ENCODE results near the gene HERPUD1.
A peak's percentile ranks its signal among the peaks of the same experiment; 100 is the strongest.
"Not testable (repeated sequence)": the region's sequence is repeated elsewhere in the genome, so short reads cannot be mapped to it uniquely, and the experiment has no call there.

Gene HERPUD1

GRCh38 chr16:56931892-56932720 lies at the start of gene HERPUD1:
TSS of gene HERPUD1 (plus strand) at chr16:56932142. CDS start at chr16:56932245, 103 bp downstream.
- H3K4me3 ChIP-seq (ENCODE audit: low read depth, low read length): peak within 1 kb of the TSS; percentile 92
- TF ChIP-seq, protein P1, sequence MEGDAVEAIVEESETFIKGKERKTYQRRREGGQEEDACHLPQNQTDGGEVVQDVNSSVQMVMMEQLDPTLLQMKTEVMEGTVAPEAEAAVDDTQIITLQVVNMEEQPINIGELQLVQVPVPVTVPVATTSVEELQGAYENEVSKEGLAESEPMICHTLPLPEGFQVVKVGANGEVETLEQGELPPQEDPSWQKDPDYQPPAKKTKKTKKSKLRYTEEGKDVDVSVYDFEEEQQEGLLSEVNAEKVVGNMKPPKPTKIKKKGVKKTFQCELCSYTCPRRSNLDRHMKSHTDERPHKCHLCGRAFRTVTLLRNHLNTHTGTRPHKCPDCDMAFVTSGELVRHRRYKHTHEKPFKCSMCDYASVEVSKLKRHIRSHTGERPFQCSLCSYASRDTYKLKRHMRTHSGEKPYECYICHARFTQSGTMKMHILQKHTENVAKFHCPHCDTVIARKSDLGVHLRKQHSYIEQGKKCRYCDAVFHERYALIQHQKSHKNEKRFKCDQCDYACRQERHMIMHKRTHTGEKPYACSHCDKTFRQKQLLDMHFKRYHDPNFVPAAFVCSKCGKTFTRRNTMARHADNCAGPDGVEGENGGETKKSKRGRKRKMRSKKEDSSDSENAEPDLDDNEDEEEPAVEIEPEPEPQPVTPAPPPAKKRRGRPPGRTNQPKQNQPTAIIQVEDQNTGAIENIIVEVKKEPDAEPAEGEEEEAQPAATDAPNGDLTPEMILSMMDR (IDR thresholded peaks at IDR 0.05; ENCODE audit: low read depth, low read length, missing control alignments): no peak
- DNase-seq (ENCODE audit: low read depth): peak; percentile 95

DNA sequence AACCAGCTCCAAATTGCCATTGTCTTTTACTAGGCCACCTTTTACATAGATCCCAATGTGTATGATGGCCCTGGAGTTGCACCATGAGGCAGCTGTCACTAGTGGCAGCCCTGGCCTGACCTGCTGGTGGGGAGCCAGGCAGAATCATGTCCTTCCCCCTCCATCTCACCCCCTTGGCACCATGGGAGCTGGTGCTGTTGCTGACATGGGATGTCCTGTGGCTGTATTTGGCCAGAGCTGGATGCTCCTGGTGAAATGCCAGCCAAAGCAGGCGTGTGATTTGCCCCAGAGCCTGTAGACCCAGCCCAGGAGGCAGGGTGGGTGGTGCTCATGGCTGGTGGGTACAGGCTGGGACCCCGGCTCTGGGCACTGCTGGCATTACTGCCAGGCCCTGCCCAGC lies 48.4 kb upstream of the HERPUD1 start:
- no peak for DNase-seq (ENCODE audit: low read depth)
- TF ChIP-seq, protein P1 (IDR thresholded peaks at IDR 0.05; ENCODE audit: low read depth, low read length, missing control alignments): no peak
- no peak overlapping the region for H3K4me3 ChIP-seq (ENCODE audit: low read depth, low read length)

GRCh38 chr16:56884026-56884582 lies 47.8 kb upstream of the HERPUD1 start:
- TF ChIP-seq, protein P1 (IDR thresholded peaks at IDR 0.05; ENCODE audit: low read depth, low read length, missing control alignments): no peak
- no peak for DNase-seq (ENCODE audit: low read depth)
- H3K4me3 ChIP-seq (ENCODE audit: low read depth, low read length): no peak overlapping the region

- not testable (repeated sequence) for DNase-seq (ENCODE audit: low read depth); H3K4me3 ChIP-seq (ENCODE audit: low read depth, low read length)
These were observed 47.0 kb upstream of the HERPUD1 start for GRCh38 chr16:56884929-56885328.

DNA sequence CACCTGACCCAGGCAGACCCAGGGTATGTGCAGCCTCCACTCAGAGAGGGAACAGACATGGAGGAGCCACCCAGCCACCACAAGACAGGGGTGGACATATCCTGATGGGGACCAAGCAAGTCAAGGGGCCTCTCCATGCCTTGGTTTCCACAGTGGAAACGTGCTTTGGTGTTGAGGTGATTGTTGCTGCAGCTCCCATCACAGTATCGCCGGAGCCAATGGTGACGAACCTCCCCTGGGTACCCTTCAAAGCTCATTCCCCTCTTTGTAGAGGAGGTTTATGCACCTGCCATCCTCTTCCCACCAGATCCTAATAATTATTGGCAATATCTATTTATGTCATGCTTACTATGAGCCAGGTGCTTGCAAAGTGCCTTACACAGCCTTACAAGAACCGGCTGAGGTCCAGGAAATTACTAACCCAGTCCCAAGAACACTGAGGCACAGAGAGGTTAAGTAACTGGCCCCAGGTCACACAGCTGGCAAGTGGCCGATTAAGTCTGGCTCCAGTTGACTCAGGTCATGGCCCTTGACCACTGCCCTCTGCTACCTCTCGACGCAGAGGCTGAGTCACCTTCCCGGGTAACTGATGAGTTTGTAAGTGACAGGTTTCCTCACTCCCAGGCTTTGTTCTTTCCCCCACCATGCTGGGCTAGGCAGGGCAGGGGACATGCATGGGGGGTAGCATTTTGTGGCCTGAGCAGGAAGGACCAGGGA lies 46.3 kb upstream of the HERPUD1 start:
- no peak overlapping the region for H3K4me3 ChIP-seq (ENCODE audit: low read depth, low read length)
- TF ChIP-seq, protein P1 (IDR thresholded peaks at IDR 0.05; ENCODE audit: low read depth, low read length, missing control alignments): no peak
- DNase-seq (ENCODE audit: low read depth): no peak

DNA sequence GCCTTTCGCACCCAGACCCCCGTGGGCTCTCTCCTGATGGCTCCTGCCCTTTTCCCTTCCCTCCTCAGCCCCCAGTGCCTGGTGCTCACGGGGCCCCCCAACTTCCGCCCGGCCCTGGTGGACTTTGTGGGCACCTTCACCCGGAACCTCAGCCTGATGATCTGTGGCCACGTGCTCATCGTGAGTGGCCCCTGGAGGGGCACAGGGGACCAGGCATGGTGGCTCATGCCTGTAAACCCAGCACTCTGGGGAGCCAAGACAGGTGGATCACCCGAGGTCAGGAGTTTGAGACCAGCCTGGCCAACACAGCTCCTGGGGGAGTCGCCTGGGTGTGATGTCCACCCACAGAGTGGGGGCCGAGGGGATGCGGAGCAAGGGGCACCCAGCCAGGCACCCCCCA lies 45.6 kb upstream of the HERPUD1 start:
- TF ChIP-seq, protein P1 (IDR thresholded peaks at IDR 0.05; ENCODE audit: low read depth, low read length, missing control alignments): no peak
- DNase-seq (ENCODE audit: low read depth): no peak
- H3K4me3 ChIP-seq (ENCODE audit: low read depth, low read length): no peak overlapping the region

DNA sequence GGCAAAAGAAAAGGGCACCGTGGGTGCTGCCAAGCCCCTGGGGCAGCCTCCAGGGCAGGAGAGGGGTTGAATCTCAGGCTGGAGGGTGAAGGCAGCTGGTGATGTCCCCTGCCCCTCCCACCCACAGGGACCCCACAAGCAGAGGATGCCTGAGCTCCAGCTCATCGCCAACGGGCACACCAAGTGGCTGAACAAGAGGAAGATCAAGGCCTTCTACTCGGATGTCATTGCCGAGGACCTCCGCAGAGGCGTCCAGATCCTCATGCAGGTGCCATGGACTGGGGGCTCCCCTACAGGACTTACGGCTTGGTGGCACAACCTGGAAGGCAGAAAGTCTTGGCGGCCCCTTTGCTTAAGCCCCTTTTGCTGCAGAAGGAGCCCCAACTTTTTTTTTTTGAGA lies 45.1 kb upstream of the HERPUD1 start:
- DNase-seq (ENCODE audit: low read depth): no peak
- TF ChIP-seq, protein P1 (IDR thresholded peaks at IDR 0.05; ENCODE audit: low read depth, low read length, missing control alignments): no peak
- H3K4me3 ChIP-seq (ENCODE audit: low read depth, low read length): no peak overlapping the region
